Peyer's patch (tissue), 4 donors: ENCODE results near the gene RXFP1.

ENCODE experiments used
- POLR2A ChIP-seq, 2 donors: fragments of 450-650 bp; IDR thresholded peaks; one replicate each; pipeline ENCODE4 v1.5.1; 2017; ENCODE audit warnings: antibody characterized with exemption in 2 of 2, mild to moderate bottlenecking in 2 of 2, moderate library complexity in 2 of 2
- TF ChIP-seq, protein P1 (sequence below), 6 experiments: fragments of 450-650 bp in 4 of 6; fragments of 200-600 bp in 2 of 6; sonication (generic) in 1 of 6; IDR thresholded peaks; one replicate each; pipeline ENCODE4 v1.5.1; 2017 to 2019; ENCODE audit warnings: antibody characterized with exemption in 6 of 6, mild to moderate bottlenecking in 3 of 6, moderate library complexity in 1 of 6

DNA sequence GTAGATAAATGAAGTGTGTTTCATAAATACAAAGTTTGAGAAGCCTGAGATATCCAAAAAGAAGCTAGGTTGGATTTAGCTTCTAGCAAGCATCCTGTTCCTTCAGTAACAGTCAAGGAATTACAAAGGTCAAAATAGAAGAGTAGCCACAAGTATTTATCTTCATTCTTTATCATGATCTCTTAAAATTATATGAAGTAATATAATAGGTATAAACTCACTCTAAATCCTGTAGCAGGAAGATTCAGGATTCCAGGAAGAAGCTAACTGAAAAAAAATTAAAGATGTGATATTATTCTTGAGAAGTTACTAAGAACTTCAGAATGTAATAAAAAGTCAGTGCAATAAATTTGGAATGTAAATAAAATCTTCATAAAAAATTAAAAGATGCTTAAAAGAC is 31.1 kb upstream of the RXFP1 start:
- TF ChIP-seq, protein P1, sequence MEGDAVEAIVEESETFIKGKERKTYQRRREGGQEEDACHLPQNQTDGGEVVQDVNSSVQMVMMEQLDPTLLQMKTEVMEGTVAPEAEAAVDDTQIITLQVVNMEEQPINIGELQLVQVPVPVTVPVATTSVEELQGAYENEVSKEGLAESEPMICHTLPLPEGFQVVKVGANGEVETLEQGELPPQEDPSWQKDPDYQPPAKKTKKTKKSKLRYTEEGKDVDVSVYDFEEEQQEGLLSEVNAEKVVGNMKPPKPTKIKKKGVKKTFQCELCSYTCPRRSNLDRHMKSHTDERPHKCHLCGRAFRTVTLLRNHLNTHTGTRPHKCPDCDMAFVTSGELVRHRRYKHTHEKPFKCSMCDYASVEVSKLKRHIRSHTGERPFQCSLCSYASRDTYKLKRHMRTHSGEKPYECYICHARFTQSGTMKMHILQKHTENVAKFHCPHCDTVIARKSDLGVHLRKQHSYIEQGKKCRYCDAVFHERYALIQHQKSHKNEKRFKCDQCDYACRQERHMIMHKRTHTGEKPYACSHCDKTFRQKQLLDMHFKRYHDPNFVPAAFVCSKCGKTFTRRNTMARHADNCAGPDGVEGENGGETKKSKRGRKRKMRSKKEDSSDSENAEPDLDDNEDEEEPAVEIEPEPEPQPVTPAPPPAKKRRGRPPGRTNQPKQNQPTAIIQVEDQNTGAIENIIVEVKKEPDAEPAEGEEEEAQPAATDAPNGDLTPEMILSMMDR (IDR thresholded peaks at IDR 0.05), result no peak
- no peak for TF ChIP-seq POLR2A (IDR thresholded peaks at IDR 0.05)
